ENCODE data around the gene ANO7. TPM values are rescaled to one million over a fixed set of nuclear protein-coding genes. Genes with fewer than 3 reads are reported as not detected.

ANO7 gene
- total RNA-seq, 1 donor from 2014 or later = under 0.01 TPM

- no peak for DNase-seq (ENCODE audit: low read depth)
- FAIRE-seq = no peak
- TF ChIP-seq CTCF (IDR thresholded peaks at IDR 0.05; ENCODE audit: insufficient read depth, low read length, severe bottlenecking) = no peak
- Histone ChIP-seq H3K36me3 (ENCODE audit: control insufficient read depth, insufficient read depth, low read length) (peaks cover 26% of the 10 kb centered on the region), H3K4me3 (ENCODE audit: low read depth, low read length) (no peak overlapping the region), H3K27me3 (ENCODE audit: control insufficient read depth, insufficient read depth, low read length) (no peaks in the 10 kb centered on the region)
These were observed 37.1 kb downstream of the ANO7 start for GRCh38 chr2:241225545-241225944.

GRCh38 chr2:241225983-241226382 is 37.5 kb downstream of the ANO7 start:
- H3K27me3 ChIP-seq (ENCODE audit: control insufficient read depth, insufficient read depth, low read length) = no peaks in the 10 kb centered on the region
- H3K4me3 ChIP-seq (ENCODE audit: low read depth, low read length) = no peak overlapping the region
- DNase-seq (ENCODE audit: low read depth) (no peak), FAIRE-seq (no peak)
- peaks cover 28% of the 10 kb centered on the region for H3K36me3 ChIP-seq (ENCODE audit: control insufficient read depth, insufficient read depth, low read length)
- no peak for TF ChIP-seq CTCF (IDR thresholded peaks at IDR 0.05; ENCODE audit: insufficient read depth, low read length, severe bottlenecking)

- peaks cover 34% of the 10 kb centered on the region for H3K36me3 ChIP-seq (ENCODE audit: control insufficient read depth, insufficient read depth, low read length)
- no peak for DNase-seq (ENCODE audit: low read depth)
- no peak for TF ChIP-seq CTCF (IDR thresholded peaks at IDR 0.05; ENCODE audit: insufficient read depth, low read length, severe bottlenecking)
- H3K4me3 ChIP-seq (ENCODE audit: low read depth, low read length) = no peak overlapping the region
- FAIRE-seq = no peak
- no peaks in the 10 kb centered on the region for H3K27me3 ChIP-seq (ENCODE audit: control insufficient read depth, insufficient read depth, low read length)
These were observed 38.5 kb downstream of the ANO7 start for GRCh38 chr2:241226723-241227572.

- DNase-seq (ENCODE audit: low read depth) (no peak), FAIRE-seq (no peak)
- Histone ChIP-seq H3K4me3 (ENCODE audit: low read depth, low read length) (no peak overlapping the region), H3K36me3 (ENCODE audit: control insufficient read depth, insufficient read depth, low read length) (peaks cover 36% of the 10 kb centered on the region), H3K27me3 (ENCODE audit: control insufficient read depth, insufficient read depth, low read length) (no peaks in the 10 kb centered on the region)
- no peak for TF ChIP-seq CTCF (IDR thresholded peaks at IDR 0.05; ENCODE audit: insufficient read depth, low read length, severe bottlenecking)
These were observed 39.1 kb downstream of the ANO7 start for GRCh38 chr2:241227594-241227993.

- FAIRE-seq (no peak), DNase-seq (ENCODE audit: low read depth) (no peak)
- Histone ChIP-seq H3K27me3 (ENCODE audit: control insufficient read depth, insufficient read depth, low read length) (no peaks in the 10 kb centered on the region), H3K36me3 (ENCODE audit: control insufficient read depth, insufficient read depth, low read length) (peaks cover 40% of the 10 kb centered on the region), H3K4me3 (ENCODE audit: low read depth, low read length) (no peak overlapping the region)
- TF ChIP-seq CTCF (IDR thresholded peaks at IDR 0.05; ENCODE audit: insufficient read depth, low read length, severe bottlenecking) = no peak
These were observed 39.8 kb downstream of the ANO7 start for GRCh38 chr2:241228081-241228859.
